Kidney (tissue), 14 donors: ENCODE results near the gene OTX1. TPM values are rescaled to one million over a fixed set of nuclear protein-coding genes. Genes with fewer than 3 reads are reported as not detected.
A peak's percentile ranks its signal among the peaks of the same experiment; 100 is the strongest.

Experiments
- DNase-seq, 5 donors: peaks; one replicate each; pipeline ENCODE4 v3.0.0-alpha.2; 2013 to 2020
- FAIRE-seq: peaks from 2 replicates; lab custom pipeline; 2012; peaks lifted over from hg19 to GRCh38; lab: Jason Lieb, UNC
- H3K27ac ChIP-seq, 2 donors: one replicate each; pipeline ENCODE4 v1.7.0; 2013; ENCODE audit warnings: low read depth in 2 of 2, low read length in 2 of 2, inconsistent platforms in 1 of 2
- H3K27me3 ChIP-seq: one replicate; pipeline ENCODE4 v1.7.1; 2013; ENCODE audit warnings: low read length, inconsistent platforms; ENCODE audit not compliant: control insufficient read depth, insufficient read depth
- H3K36me3 ChIP-seq, 3 donors: one replicate each; pipeline versions ENCODE4 v1.7.0 to v1.7.1; 2013; ENCODE audit warnings: low read length in 3 of 3, control low read depth in 1 of 3, inconsistent platforms in 1 of 3; ENCODE audit not compliant: insufficient read depth in 3 of 3, control insufficient read depth in 2 of 3
- H3K4me1 ChIP-seq, 3 donors: one replicate each; pipeline versions ENCODE4 v1.7.0 to v1.7.1; 2013; ENCODE audit warnings: low read length in 3 of 3, inconsistent platforms in 1 of 3, low read depth in 1 of 3; ENCODE audit not compliant: control insufficient read depth in 2 of 3, insufficient read depth in 2 of 3
- H3K4me3 ChIP-seq, 3 donors: one replicate each; pipeline versions ENCODE4 v1.7.0 to v1.8.1; 2013; ENCODE audit warnings: low read length in 3 of 3, control low read depth in 1 of 3, inconsistent platforms in 1 of 3
- H3K9ac ChIP-seq, 3 donors: one replicate each; pipeline versions ENCODE4 v1.7.0 to v1.7.1; 2013; ENCODE audit warnings: low read length in 3 of 3, control low read depth in 1 of 3, inconsistent platforms in 1 of 3
- H3K9me3 ChIP-seq, 3 donors: one replicate each; pipeline versions ENCODE4 v1.7.0 to v1.7.1; 2013; ENCODE audit warnings: low read length in 3 of 3, control low read depth in 1 of 3, inconsistent platforms in 1 of 3; ENCODE audit not compliant: control insufficient read depth in 2 of 3, insufficient read depth in 1 of 3
- intact Hi-C: fragments of 100-400 bp; cut with DNase I; formaldehyde crosslinking; loops from one replicate; pipeline ENCODE4 v1.11.1; 2022
- polyA plus RNA-seq: library from polyadenylated mRNA; stranded (reverse); fragments of 350-450 nt; fragmentation: Illumina TruSeq; extraction: RNeasy Lipid Tissue Mini Kit (QIAGEN cat#74804); gene quantifications from one replicate; pipeline ENCODE4 v1.2.3, GENCODE V29; 2014; ENCODE audit warnings: low read depth, low replicate concordance; ENCODE audit not compliant: insufficient read depth
- total RNA-seq: library from RNA; stranded (reverse); fragmentation: NEBNext Ultra II Directional; extraction: Animal tissue kit (Norgen Biotek cat#: 25700); gene quantifications from one replicate; pipeline ENCODE4 v1.2.1, GENCODE V29; 2021
- TF ChIP-seq, protein P1 (sequence below): IDR thresholded peaks from 3 replicates; pipeline ENCODE4 v1.5.1; 2012; ENCODE audit warnings: mild to moderate bottlenecking, moderate library complexity, borderline replicate concordance; ENCODE audit not compliant: insufficient read depth; ENCODE audit errors: extremely low read depth
- donor health status: control.
- donor health status: control.
- donor health status: control.
- donor health status: control.
- donor health status: control.
- donor health status: DM: yes; HTN: yes; CAD: no.
- donor health status: Normal renal cell carcinoma (clear cell type).

OTX1 gene
- total and polyA plus RNA-seq, 2 donors from 2014 or later = not detected

DNA sequence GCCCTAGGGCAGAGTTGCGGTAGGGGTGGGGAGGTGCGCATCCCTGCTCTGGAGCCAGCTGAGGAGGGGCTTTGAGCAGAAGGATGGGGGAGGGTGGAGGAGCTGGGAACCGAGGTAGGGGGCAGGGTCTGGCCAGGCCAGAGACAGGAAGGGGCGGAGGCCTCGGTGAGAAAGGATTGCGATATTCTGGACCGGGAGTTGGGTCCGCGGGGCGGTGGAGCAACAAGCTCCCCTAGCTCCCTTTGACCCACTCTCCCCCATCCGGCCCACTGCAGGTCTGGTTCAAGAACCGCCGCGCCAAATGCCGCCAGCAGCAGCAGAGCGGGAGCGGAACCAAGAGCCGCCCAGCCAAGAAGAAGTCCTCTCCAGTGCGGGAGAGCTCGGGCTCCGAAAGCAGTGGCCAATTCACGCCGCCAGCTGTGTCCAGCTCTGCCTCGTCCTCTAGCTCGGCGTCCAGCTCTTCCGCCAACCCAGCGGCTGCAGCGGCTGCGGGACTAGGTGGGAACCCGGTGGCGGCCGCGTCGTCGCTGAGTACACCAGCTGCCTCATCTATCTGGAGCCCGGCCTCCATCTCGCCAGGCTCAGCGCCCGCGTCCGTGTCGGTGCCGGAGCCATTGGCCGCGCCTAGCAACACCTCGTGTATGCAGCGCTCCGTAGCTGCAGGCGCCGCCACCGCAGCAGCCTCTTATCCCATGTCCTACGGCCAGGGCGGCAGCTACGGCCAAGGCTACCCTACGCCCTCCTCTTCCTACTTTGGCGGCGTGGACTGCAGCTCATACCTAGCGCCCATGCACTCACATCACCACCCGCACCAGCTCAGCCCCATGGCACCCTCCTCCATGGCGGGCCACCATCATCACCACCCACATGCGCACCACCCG, 4.8 kb downstream of the OTX1 start:
- Histone ChIP-seq H3K27me3 (peaks cover 76% of the 10 kb centered on the region), H3K9me3 (no peaks in the 10 kb centered on the region), H3K4me1 (peaks cover 0 to 23% (median 0%) of the 10 kb centered on the region in 3 donors), H3K9ac (no peak overlapping the region), H3K4me3 (no peak overlapping the region), H3K27ac (no peak overlapping the region), H3K36me3 (no peaks in the 10 kb centered on the region)
- TF ChIP-seq, protein P1, sequence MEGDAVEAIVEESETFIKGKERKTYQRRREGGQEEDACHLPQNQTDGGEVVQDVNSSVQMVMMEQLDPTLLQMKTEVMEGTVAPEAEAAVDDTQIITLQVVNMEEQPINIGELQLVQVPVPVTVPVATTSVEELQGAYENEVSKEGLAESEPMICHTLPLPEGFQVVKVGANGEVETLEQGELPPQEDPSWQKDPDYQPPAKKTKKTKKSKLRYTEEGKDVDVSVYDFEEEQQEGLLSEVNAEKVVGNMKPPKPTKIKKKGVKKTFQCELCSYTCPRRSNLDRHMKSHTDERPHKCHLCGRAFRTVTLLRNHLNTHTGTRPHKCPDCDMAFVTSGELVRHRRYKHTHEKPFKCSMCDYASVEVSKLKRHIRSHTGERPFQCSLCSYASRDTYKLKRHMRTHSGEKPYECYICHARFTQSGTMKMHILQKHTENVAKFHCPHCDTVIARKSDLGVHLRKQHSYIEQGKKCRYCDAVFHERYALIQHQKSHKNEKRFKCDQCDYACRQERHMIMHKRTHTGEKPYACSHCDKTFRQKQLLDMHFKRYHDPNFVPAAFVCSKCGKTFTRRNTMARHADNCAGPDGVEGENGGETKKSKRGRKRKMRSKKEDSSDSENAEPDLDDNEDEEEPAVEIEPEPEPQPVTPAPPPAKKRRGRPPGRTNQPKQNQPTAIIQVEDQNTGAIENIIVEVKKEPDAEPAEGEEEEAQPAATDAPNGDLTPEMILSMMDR = no peak
- intact Hi-C loops = no loop called here
- FAIRE-seq = no peak
- DNase-seq = peak in 4 of 5 donors; percentile 38 to 71 (median 47)

DNA sequence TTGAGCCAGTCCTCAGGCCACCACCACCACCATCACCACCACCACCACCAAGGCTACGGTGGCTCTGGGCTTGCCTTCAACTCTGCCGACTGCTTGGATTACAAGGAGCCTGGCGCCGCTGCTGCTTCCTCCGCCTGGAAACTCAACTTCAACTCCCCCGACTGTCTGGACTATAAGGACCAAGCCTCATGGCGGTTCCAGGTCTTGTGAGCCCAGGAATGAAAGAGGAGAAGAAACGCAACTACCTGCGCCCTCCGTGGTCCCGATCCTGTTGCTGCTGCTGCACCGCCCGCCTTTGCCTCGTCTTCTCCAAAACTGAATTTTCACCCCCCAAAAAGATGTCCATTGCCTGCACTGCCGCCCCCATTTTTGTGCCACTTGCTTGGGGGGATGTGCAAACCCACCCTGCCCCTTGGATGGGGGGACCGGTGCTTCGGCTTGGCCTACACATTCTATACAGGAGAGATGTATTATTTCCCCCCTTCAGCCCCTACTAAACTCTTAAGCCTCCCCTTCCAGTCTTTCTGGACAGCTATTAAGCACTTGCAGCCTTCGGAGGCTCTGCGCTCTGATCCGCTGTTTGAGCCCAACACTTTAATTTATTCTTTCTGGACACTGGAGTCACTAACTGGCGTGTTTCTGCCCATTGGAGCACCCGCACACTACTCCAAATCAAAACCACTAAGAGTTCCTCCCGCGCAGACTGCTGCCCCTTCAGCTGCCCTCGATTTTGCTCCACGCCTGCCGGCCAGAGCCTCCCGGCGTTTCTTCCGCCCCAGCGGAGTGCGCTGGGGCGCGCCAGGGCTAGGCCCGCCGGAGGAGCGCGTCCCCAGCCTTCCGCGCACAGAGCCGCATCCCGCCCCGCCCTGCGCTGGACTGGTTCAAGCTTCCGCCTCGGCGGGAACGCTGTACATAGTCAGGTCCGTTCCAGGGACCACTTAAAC, 5.7 kb downstream of the OTX1 start:
- TF ChIP-seq, protein P1 = no peak
- peaks cover 0 to 20% (median 0%) of the 10 kb centered on the region in 3 donors for H3K4me1 ChIP-seq
- no peak overlapping the region for H3K27ac ChIP-seq
- FAIRE-seq (no peak), DNase-seq (peak; percentile 47 to 64 (median 53))
- intact Hi-C loops = no loop called here
- H3K9ac ChIP-seq = no peak overlapping the region
- no peaks in the 10 kb centered on the region for H3K36me3 ChIP-seq
- H3K9me3 ChIP-seq = peaks cover 0 to 2% (median 0%) of the 10 kb centered on the region in 3 donors
- no peak overlapping the region for H3K4me3 ChIP-seq
- H3K27me3 ChIP-seq = peaks cover 83% of the 10 kb centered on the region

DNA sequence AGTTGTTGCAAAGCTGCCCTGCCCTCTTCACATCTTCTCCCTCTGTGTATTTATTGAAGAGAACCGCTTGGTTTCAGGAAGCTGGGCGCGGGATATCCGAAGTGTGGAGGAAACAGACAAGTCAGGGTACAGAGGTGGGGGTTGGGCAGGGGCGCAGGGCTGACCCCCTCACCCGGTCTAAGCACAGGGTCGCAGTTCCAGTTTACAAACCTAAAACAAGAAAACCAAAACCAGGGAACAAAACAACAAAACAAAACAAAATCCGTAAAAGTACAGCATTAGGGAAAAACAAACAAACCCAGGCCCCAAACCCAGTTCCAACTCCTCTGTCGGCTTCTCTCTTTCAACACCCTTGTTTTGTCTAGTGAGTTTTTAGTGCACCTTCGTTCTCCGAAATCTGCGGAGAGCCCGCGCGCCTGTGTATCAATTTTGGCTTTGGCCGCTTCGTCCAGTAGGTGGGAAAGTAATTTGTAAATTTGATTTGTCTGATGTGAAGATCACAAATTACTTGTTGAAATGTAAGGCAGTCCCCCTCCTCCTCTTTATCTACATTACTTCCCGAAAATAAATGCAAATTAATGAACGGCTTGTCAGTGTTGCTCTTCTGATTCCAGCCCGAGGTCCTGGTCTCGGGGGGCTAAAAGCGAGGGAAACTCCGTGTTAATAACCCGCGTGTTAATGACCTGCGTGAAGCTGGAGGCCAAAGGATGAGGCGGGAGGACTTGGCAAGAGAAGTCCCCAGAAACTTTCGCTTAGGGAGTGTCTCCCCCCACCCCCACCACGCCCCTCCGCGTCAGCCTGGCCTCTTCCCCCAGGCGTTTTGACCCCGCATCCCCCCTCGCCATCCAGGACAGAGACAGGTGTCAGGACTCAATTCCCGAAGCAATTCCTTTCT, 6.9 kb downstream of the OTX1 start:
- Histone ChIP-seq H3K9me3 (peaks cover 0 to 2% (median 0%) of the 10 kb centered on the region in 3 donors), H3K4me3 (no peak overlapping the region), H3K27ac (no peak overlapping the region), H3K36me3 (no peaks in the 10 kb centered on the region), H3K27me3 (peaks cover 84% of the 10 kb centered on the region), H3K9ac (no peak overlapping the region), H3K4me1 (peaks cover 0 to 20% (median 0%) of the 10 kb centered on the region in 3 donors)
- TF ChIP-seq, protein P1 = no peak
- intact Hi-C loops = no loop called here
- FAIRE-seq = no peak
- peak in 3 of 5 donors; percentile 26 to 50 (median 45) for DNase-seq
